IMR-90 (cell line): ENCODE data around the gene RBP5.

ENCODE experiments used
- CEBPB ChIP-seq: IDR thresholded peaks from 2 replicates; pipeline ENCODE4 v1.6.1; 2012; ENCODE audit warnings: low read depth, low read length, improper control_type of control experiment
- CTCF ChIP-seq: conservative IDR thresholded peaks from 2 replicates; pipeline ENCODE4 v1.5.1; 2012; ENCODE audit warnings: mild to moderate bottlenecking, low read depth, low read length, improper control_type of control experiment
- MXI1 ChIP-seq: IDR thresholded peaks from 2 replicates; pipeline ENCODE4 v1.6.1; 2012; ENCODE audit warnings: low read depth, mild to moderate bottlenecking, low read length, moderate library complexity, borderline replicate concordance
- POLR2A ChIP-seq: IDR thresholded peaks from 2 replicates; pipeline ENCODE4 v1.6.1; 2012; ENCODE audit warnings: mild to moderate bottlenecking, low read depth, low read length
- RFX5 ChIP-seq: IDR thresholded peaks from 2 replicates; pipeline ENCODE4 v1.8.0; 2012; ENCODE audit warnings: low read depth, mild to moderate bottlenecking, low read length, moderate library complexity

GRCh38 chr12:7101047-7101693 lies 27.5 kb downstream of the RBP5 start:
- no peak for TF ChIP-seq CTCF
- no peak for TF ChIP-seq RFX5
- no peak for TF ChIP-seq CEBPB
- no peak for TF ChIP-seq MXI1
- TF ChIP-seq POLR2A = no peak
